ENCODE data around the gene LIF.

Gene LIF

GRCh38 chr22:30283342-30283741, 36.8 kb upstream of the LIF start:
- no peak for DNase-seq

- DNase-seq: no peak
Observed at GRCh38 chr22:30282616-30283046, 36.1 kb upstream of the LIF start.

GRCh38 chr22:30280505-30280904, 33.9 kb upstream of the LIF start:
- no peak for DNase-seq

GRCh38 chr22:30279932-30280331, 33.4 kb upstream of the LIF start:
- DNase-seq: no peak

- no peak for DNase-seq
Observed at GRCh38 chr22:30279046-30279788, 32.7 kb upstream of the LIF start.

- DNase-seq: no peak
Observed at GRCh38 chr22:30277547-30278344, 31.2 kb upstream of the LIF start.

GRCh38 chr22:30276039-30276438, 29.5 kb upstream of the LIF start:
- no peak for DNase-seq

GRCh38 chr22:30275625-30276024, 29.1 kb upstream of the LIF start:
- DNase-seq: no peak

GRCh38 chr22:30274437-30274812, 27.9 kb upstream of the LIF start:
- no peak for DNase-seq

GRCh38 chr22:30273711-30274436, 27.3 kb upstream of the LIF start:
- no peak for DNase-seq

GRCh38 chr22:30272781-30273601, 26.4 kb upstream of the LIF start:
- DNase-seq: no peak

- DNase-seq: no peak
Observed at GRCh38 chr22:30270832-30271231, 24.3 kb upstream of the LIF start.

- no peak for DNase-seq
Observed at GRCh38 chr22:30268331-30268730, 21.8 kb upstream of the LIF start.

GRCh38 chr22:30267382-30268302, 21.1 kb upstream of the LIF start:
- DNase-seq: no peak

- no peak for DNase-seq
Observed at GRCh38 chr22:30266445-30267381, 20.2 kb upstream of the LIF start, which contains the start of gene OSM. TSS of gene OSM (minus strand) at chr22:30266851. CDS start at chr22:30266799, 52 bp downstream.

GRCh38 chr22:30265823-30266444, 19.4 kb upstream of the LIF start:
- no peak for DNase-seq

- DNase-seq: no peak
Observed at GRCh38 chr22:30265131-30265720, 18.7 kb upstream of the LIF start.

GRCh38 chr22:30263883-30264282, 17.3 kb upstream of the LIF start:
- no peak for DNase-seq

Measured in NCI-H1048 (cell line).